Peyer's patch (tissue), 4 donors: ENCODE measurements around the gene SUGCT. TPM values are rescaled to one million over a fixed set of nuclear protein-coding genes. Genes with fewer than 3 reads are reported as not detected.

Source experiments
- DNase-seq, 3 donors: peaks; one replicate each; pipeline ENCODE4 v3.0.0-alpha.2; 2017 to 2019
- H3K27ac ChIP-seq, 4 donors: fragments of 200-600 bp; sonication (generic); one replicate each; pipeline ENCODE4 v1.5.1; 2016 to 2019
- H3K27me3 ChIP-seq, 2 donors: fragments of 200-600 bp; sonication (generic); one replicate each; pipeline ENCODE4 v1.5.1; 2019
- H3K36me3 ChIP-seq, 3 donors: fragments of 200-600 bp; sonication (generic); one replicate each; pipeline ENCODE4 v1.5.1; 2016 to 2019
- H3K4me1 ChIP-seq, 4 donors: fragments of 200-600 bp; sonication (generic); one replicate each; pipeline ENCODE4 v1.5.1; 2016 to 2019
- H3K4me3 ChIP-seq, 4 donors: fragments of 200-600 bp; sonication (generic); 1 replicate in 3 of 4; 2 replicates in 1 of 4; pipeline ENCODE4 v1.5.1; 2016 to 2019; ENCODE audit warnings: mild to moderate bottlenecking in 1 of 4
- H3K9me3 ChIP-seq, 4 donors: fragments of 200-600 bp; sonication (generic); one replicate each; pipeline ENCODE4 v1.5.1; 2016 to 2019; ENCODE audit warnings: mild to moderate bottlenecking in 1 of 4
- CTCF ChIP-seq, 6 experiments: fragments of 450-650 bp in 4 of 6; fragments of 200-600 bp in 2 of 6; sonication (generic) in 1 of 6; IDR thresholded peaks; one replicate each; pipeline ENCODE4 v1.5.1; 2017 to 2019; ENCODE audit warnings: antibody characterized with exemption in 6 of 6, mild to moderate bottlenecking in 3 of 6, moderate library complexity in 1 of 6
- POLR2A ChIP-seq, 2 donors: fragments of 450-650 bp; IDR thresholded peaks; one replicate each; pipeline ENCODE4 v1.5.1; 2017; ENCODE audit warnings: antibody characterized with exemption in 2 of 2, mild to moderate bottlenecking in 2 of 2, moderate library complexity in 2 of 2
- total RNA-seq, 4 donors: library from RNA; depleted of rRNA; stranded (reverse); fragments of >200 nt; gene quantifications; one replicate each; pipeline ENCODE4 v1.1.0, GENCODE V29; 2016

Gene SUGCT
- total RNA-seq, 4 donors from 2014 or later, result 6.4 to 8.9 (median 8.3) TPM; not detected in 1

GRCh38 chr7:40839881-40840280, 705.1 kb downstream of the SUGCT start:
- H3K4me1 ChIP-seq, result no peaks in the 10 kb centered on the region
- H3K36me3 ChIP-seq, result no peaks in the 10 kb centered on the region
- TF ChIP-seq CTCF (IDR thresholded peaks at IDR 0.05) (no peak), POLR2A (IDR thresholded peaks at IDR 0.05) (no peak)
- no peak overlapping the region for H3K4me3 ChIP-seq
- no peaks in the 10 kb centered on the region for H3K27me3 ChIP-seq
- no peaks in the 10 kb centered on the region for H3K9me3 ChIP-seq
- DNase-seq, result no peak
- H3K27ac ChIP-seq, result no peak overlapping the region

GRCh38 chr7:40840990-40841389, 706.2 kb downstream of the SUGCT start:
- Histone ChIP-seq H3K27ac (no peak overlapping the region), H3K36me3 (no peaks in the 10 kb centered on the region), H3K9me3 (no peaks in the 10 kb centered on the region), H3K4me3 (no peak overlapping the region), H3K27me3 (no peaks in the 10 kb centered on the region), H3K4me1 (no peaks in the 10 kb centered on the region)
- no peak for DNase-seq
- TF ChIP-seq POLR2A (IDR thresholded peaks at IDR 0.05), result no peak
- no peak for TF ChIP-seq CTCF (IDR thresholded peaks at IDR 0.05)

GRCh38 chr7:40842641-40843040, 707.8 kb downstream of the SUGCT start:
- Histone ChIP-seq H3K27me3 (no peaks in the 10 kb centered on the region), H3K36me3 (no peaks in the 10 kb centered on the region), H3K27ac (no peak overlapping the region)

GRCh38 chr7:40843338-40843985, 708.7 kb downstream of the SUGCT start:
- H3K9me3 ChIP-seq, result no peaks in the 10 kb centered on the region
- H3K36me3 ChIP-seq, result no peaks in the 10 kb centered on the region
- no peak overlapping the region for H3K4me3 ChIP-seq
- DNase-seq, result no peak
- H3K27ac ChIP-seq, result no peak overlapping the region
- H3K4me1 ChIP-seq, result no peaks in the 10 kb centered on the region
- TF ChIP-seq CTCF (IDR thresholded peaks at IDR 0.05) (no peak), POLR2A (IDR thresholded peaks at IDR 0.05) (no peak)
- no peaks in the 10 kb centered on the region for H3K27me3 ChIP-seq

More at GRCh38 chr7:40842641-40843040, 707.8 kb downstream of the SUGCT start:
- no peak for DNase-seq
- TF ChIP-seq POLR2A (IDR thresholded peaks at IDR 0.05), result no peak
- TF ChIP-seq CTCF (IDR thresholded peaks at IDR 0.05), result no peak
- Histone ChIP-seq H3K4me3 (no peak overlapping the region), H3K4me1 (no peaks in the 10 kb centered on the region), H3K9me3 (no peaks in the 10 kb centered on the region)

GRCh38 chr7:40845943-40846342, 711.1 kb downstream of the SUGCT start:
- H3K4me1 ChIP-seq, result no peaks in the 10 kb centered on the region
- H3K27me3 ChIP-seq, result no peaks in the 10 kb centered on the region
- H3K27ac ChIP-seq, result no peak overlapping the region
- H3K36me3 ChIP-seq, result no peaks in the 10 kb centered on the region
- TF ChIP-seq CTCF (IDR thresholded peaks at IDR 0.05), result no peak
- no peak for TF ChIP-seq POLR2A (IDR thresholded peaks at IDR 0.05)
- DNase-seq, result no peak
- no peaks in the 10 kb centered on the region for H3K9me3 ChIP-seq
- H3K4me3 ChIP-seq, result no peak overlapping the region

GRCh38 chr7:40847921-40848320, 713.1 kb downstream of the SUGCT start:
- TF ChIP-seq POLR2A (IDR thresholded peaks at IDR 0.05), result no peak
- TF ChIP-seq CTCF (IDR thresholded peaks at IDR 0.05), result no peak
- no peak for DNase-seq
- H3K4me3 ChIP-seq, result no peak overlapping the region
- H3K27ac ChIP-seq, result no peak overlapping the region
- H3K4me1 ChIP-seq, result no peaks in the 10 kb centered on the region
- H3K27me3 ChIP-seq, result no peaks in the 10 kb centered on the region
- H3K9me3 ChIP-seq, result no peaks in the 10 kb centered on the region
- no peaks in the 10 kb centered on the region for H3K36me3 ChIP-seq
